ENCODE data around the gene ACOX1. TPM values are rescaled to one million over a fixed set of nuclear protein-coding genes. Genes with fewer than 3 reads are reported as not detected.
A peak's percentile ranks its signal among the peaks of the same experiment; 100 is the strongest.

The ACOX1 gene
- total and polyA plus RNA-seq, 8 donors: 11.9 to 133 (median 29.8) TPM

- Histone ChIP-seq H3K27ac (no peak overlapping the region), H3K9me3 (no peaks in the 10 kb centered on the region), H3K4me3 (no peak overlapping the region), H3K36me3 (no peaks in the 10 kb centered on the region), H3K4me1 (no peaks in the 10 kb centered on the region), H3K27me3 (no peaks in the 10 kb centered on the region)
- TF ChIP-seq, protein P1, sequence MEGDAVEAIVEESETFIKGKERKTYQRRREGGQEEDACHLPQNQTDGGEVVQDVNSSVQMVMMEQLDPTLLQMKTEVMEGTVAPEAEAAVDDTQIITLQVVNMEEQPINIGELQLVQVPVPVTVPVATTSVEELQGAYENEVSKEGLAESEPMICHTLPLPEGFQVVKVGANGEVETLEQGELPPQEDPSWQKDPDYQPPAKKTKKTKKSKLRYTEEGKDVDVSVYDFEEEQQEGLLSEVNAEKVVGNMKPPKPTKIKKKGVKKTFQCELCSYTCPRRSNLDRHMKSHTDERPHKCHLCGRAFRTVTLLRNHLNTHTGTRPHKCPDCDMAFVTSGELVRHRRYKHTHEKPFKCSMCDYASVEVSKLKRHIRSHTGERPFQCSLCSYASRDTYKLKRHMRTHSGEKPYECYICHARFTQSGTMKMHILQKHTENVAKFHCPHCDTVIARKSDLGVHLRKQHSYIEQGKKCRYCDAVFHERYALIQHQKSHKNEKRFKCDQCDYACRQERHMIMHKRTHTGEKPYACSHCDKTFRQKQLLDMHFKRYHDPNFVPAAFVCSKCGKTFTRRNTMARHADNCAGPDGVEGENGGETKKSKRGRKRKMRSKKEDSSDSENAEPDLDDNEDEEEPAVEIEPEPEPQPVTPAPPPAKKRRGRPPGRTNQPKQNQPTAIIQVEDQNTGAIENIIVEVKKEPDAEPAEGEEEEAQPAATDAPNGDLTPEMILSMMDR (IDR thresholded peaks at IDR 0.05): no peak
- TF ChIP-seq POLR2A (IDR thresholded peaks at IDR 0.05): no peak
- TF ChIP-seq EP300 (IDR thresholded peaks at IDR 0.05): no peak
- no peak for TF ChIP-seq POLR2AphosphoS5 (IDR thresholded peaks at IDR 0.05)
- DNase-seq: no peak
- intact Hi-C loops (cut with DNase I; ENCODE audit: low total_unique reads): no loop called here
- 87 to 93% (median 92%) methylated on average over 5 of the region's 5 CpGs for WGBS, 5 donors
These were observed 46.1 kb downstream of the ACOX1 start for GRCh38 chr17:75932852-75933251.

DNA sequence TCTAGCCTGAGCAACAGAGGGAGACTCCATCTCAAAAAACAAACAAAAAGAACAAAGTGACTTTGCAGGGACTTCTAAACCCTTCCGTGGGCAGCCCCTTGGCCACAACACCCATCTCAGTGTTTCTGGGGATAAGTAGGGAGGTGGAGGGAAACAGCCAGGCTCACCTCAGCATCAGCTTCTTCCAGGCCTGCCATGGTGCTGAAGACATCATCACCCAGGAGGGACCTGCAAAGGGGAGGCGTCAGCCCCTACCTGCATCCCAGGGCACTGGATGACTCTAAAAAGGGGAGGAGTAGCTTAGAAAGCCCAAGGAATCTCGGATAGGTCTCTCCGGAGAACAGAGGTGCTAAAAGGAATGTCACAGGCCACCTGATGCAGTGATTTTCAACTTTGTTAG, 47.9 kb downstream of the ACOX1 start:
- 88 to 95% (median 91%) methylated on average over 4 of the region's 4 CpGs for WGBS, 5 donors
- no peak overlapping the region for H3K27ac ChIP-seq
- H3K36me3 ChIP-seq: peaks cover 0 to 9% (median 4%) of the 10 kb centered on the region in 4 donors
- H3K9me3 ChIP-seq: no peaks in the 10 kb centered on the region
- intact Hi-C loops (cut with DNase I; ENCODE audit: low total_unique reads): no loop called here
- no peaks in the 10 kb centered on the region for H3K27me3 ChIP-seq
- TF ChIP-seq POLR2A (IDR thresholded peaks at IDR 0.05) (no peak), POLR2AphosphoS5 (IDR thresholded peaks at IDR 0.05) (no peak), EP300 (IDR thresholded peaks at IDR 0.05) (no peak)
- TF ChIP-seq, protein P1 (IDR thresholded peaks at IDR 0.05): no peak
- DNase-seq: no peak
- H3K4me3 ChIP-seq: no peak overlapping the region
- no peaks in the 10 kb centered on the region for H3K4me1 ChIP-seq

DNA sequence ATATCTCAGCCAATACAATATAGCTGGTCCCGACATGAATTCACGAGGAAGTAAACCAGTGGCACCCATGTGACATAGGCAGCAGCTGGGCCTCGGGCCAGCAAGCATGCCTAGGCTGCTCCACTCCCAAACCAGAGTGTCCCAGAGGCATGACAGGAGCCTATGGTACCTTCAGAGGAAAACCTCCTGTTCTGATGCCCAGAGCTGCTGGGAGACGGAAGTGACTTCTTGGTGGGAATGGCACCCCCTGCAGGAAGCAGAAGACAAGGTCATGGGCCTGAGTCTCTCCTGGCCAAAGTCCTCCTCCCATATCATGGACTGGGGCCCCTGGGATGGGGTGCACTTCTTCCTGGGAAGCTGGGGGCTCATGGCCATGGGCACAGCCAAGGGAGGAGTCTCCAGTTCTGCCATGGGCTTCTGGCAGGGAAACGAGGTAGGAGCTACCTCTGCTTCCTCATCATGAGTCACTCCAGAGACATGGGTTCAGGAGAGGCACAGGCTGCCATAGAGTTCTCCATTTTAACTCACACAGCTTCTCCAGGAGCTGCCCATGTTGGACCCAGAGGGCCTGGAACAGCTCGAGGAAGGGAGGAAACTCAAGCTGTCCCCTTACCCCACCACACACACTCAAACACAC, 51.6 kb downstream of the ACOX1 start:
- no peak for TF ChIP-seq POLR2AphosphoS5 (IDR thresholded peaks at IDR 0.05)
- no peak for TF ChIP-seq POLR2A (IDR thresholded peaks at IDR 0.05)
- TF ChIP-seq, protein P1 (IDR thresholded peaks at IDR 0.05): peak in 1 of 7 experiments; percentile 42
- TF ChIP-seq EP300 (IDR thresholded peaks at IDR 0.05): no peak
- H3K9me3 ChIP-seq: no peaks in the 10 kb centered on the region
- DNase-seq: peak; percentile 54 to 60
- no peaks in the 10 kb centered on the region for H3K27me3 ChIP-seq
- intact Hi-C loops (cut with DNase I; ENCODE audit: low total_unique reads): no loop called here
- no peak overlapping the region for H3K27ac ChIP-seq
- 46 to 58% (median 51%) methylated on average over 5 to 6 of the region's 6 CpGs for WGBS, 5 donors
- H3K4me3 ChIP-seq: no peak overlapping the region
- peaks cover 5 to 41% (median 27%) of the 10 kb centered on the region in 4 donors for H3K36me3 ChIP-seq
- H3K4me1 ChIP-seq: no peaks in the 10 kb centered on the region

GRCh38 chr17:75926456-75926855, 52.5 kb downstream of the ACOX1 start:
- H3K4me3 ChIP-seq: no peak overlapping the region
- no peaks in the 10 kb centered on the region for H3K4me1 ChIP-seq
- H3K27ac ChIP-seq: no peak overlapping the region
- WGBS, 5 donors: 88 to 99% (median 92%) methylated on average over 4 of the region's 4 CpGs
- intact Hi-C loops (cut with DNase I; ENCODE audit: low total_unique reads): no loop called here
- no peaks in the 10 kb centered on the region for H3K27me3 ChIP-seq
- H3K9me3 ChIP-seq: no peaks in the 10 kb centered on the region
- TF ChIP-seq, protein P1 (IDR thresholded peaks at IDR 0.05): no peak
- TF ChIP-seq EP300 (IDR thresholded peaks at IDR 0.05): no peak
- H3K36me3 ChIP-seq: peaks cover 5 to 43% (median 28%) of the 10 kb centered on the region in 4 donors
- DNase-seq: no peak

Measured in stomach (tissue), 9 donors.